Ureter (tissue), 1 donor: ENCODE results near the gene SUSD6. TPM values are rescaled to one million over a fixed set of nuclear protein-coding genes. Genes with fewer than 3 reads are reported as not detected.

Experiments used
- DNase-seq: peaks from one replicate; pipeline ENCODE4 v3.0.0-alpha.2; 2020; ENCODE audit warnings: low spot score
- total RNA-seq: library from RNA; stranded (reverse); gene quantifications from one replicate; pipeline ENCODE4 v1.2.4, GENCODE V29; 2023
- donor health status: DM: yes; HTN: yes; CAD: no.

SUSD6 gene, protein sequence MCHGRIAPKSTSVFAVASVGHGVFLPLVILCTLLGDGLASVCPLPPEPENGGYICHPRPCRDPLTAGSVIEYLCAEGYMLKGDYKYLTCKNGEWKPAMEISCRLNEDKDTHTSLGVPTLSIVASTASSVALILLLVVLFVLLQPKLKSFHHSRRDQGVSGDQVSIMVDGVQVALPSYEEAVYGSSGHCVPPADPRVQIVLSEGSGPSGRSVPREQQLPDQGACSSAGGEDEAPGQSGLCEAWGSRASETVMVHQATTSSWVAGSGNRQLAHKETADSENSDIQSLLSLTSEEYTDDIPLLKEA
- total RNA-seq, result 41.6 TPM

DNA sequence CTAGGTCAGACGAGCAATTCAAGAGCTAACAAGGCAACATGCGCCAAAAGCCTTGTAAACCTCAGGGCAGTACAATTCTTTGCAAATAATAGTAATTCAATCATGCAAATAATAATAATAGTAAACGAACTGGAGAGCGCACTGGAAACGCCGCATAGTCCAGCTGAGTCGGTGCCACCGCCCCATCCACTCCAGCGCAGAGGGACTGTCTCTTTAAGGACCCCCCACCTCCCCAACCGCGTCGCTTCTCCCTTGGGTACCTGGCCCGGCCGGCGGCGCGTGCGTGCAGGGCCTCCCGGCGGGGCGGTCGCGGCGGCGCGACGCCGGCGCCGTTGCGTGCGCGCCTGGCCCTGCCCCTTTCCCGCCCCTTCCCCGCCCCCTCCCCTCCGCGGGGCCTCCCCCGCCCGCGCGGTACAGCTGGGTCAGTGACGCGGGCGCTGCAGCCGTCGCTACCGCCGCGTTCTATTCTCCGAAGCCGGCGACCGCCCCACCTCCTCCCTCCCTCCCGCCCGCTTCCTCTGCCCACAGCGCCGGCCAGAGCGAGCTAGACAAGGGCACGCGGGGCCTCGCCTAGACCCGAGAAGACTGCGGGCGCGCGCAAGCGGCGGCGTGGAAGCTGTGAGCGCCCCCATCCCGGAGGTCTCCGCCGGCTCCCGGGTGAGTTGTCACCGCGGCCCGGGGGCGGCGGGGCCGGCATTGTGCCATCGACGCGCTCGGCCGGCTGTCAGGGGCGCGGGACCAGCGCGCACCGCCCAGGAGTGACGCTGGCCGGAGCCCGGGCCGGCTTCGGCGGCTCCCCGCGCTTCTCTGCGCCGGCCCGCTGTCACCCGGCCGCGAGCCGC, at the start of gene SUSD6:
Gene SUSD6 (plus strand): TSS at position 425 of the 842 bp plus-strand sequence. CDS start 46,997 bp downstream, outside the sequence.
- DNase-seq, result peak; percentile 90

DNA sequence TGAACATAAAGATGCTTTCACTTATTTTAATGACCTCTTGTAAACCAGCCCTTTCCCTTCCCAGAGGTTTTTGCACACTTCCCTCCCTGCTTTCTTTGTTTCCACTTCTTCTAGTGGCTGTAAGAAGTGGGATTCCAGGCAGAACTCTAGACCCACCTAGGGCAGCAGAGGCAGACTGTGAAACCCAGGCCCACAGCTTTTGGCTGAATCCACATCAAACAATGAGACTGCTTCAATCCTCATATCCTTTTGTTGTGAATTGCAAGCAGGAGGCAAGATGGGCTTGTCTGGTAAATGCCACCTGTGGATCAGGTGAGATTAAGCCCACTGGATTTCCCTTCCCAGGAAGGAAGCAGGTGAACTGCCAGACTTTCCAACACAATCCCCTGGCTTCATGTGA, 49.5 kb upstream of the SUSD6 start:
- DNase-seq, result no peak

DNA sequence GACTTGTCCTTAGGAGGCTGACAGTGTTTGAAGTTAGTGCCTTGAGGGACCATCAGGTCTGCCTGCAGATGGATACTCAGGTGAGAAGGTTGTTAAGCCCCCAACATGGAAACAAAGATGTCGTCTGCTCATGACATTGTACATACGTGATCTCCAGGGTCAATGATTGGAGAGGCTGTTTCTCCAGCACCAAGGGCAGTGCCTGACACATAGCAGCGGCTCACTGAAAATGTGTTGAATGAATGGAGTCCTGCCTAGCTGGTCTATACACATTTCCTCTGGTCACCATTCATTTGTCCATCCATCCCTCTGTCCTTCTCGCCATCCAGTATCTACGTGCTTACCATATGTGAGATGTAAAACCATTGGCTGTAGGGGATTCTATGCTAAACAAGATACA, 43.8 kb upstream of the SUSD6 start:
- DNase-seq, result no peak

DNA sequence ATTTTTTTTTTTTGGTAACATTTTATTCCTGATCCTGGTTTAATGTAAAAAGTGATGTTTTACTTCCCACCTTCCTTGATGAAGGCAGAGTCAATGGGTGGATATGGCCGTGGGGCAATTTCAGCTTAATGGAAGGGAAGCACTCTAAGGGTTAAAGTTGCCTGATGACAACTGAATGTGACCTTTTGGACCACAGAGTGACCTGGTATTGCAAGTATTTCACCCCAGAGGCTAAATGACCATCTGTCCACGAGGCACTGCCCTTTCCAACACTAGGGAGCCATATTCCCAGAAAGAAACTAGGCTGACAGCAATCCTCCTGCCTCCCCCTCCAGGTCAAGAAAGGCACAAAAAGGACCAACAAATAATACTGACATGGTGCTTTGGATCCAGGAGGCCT, 41.5 kb upstream of the SUSD6 start:
- no peak for DNase-seq

DNA sequence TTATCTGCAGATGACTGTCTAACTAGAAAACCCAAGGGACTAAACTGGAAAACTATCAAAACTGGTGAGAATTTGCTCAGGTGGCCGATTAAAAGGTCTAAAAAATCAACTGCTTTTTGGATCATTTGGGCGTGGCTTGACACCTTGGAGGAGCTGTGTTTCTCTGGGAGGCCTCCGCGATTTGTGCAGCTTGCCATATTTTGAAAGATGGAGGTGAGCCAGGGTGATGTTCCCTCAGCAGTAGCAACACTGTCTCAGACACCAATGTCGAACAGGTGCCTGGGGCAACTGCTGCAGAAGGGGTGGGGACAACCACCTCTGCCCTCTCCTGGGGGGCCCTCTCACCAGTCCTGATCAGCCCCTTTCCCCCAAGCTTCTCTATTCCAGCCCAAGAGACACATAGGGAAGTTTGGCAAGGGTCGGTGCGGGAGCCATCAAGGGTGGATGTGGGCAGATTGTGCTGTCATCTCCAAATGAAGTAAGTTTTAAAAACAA, 40.5 kb upstream of the SUSD6 start:
- DNase-seq, result no peak

DNA sequence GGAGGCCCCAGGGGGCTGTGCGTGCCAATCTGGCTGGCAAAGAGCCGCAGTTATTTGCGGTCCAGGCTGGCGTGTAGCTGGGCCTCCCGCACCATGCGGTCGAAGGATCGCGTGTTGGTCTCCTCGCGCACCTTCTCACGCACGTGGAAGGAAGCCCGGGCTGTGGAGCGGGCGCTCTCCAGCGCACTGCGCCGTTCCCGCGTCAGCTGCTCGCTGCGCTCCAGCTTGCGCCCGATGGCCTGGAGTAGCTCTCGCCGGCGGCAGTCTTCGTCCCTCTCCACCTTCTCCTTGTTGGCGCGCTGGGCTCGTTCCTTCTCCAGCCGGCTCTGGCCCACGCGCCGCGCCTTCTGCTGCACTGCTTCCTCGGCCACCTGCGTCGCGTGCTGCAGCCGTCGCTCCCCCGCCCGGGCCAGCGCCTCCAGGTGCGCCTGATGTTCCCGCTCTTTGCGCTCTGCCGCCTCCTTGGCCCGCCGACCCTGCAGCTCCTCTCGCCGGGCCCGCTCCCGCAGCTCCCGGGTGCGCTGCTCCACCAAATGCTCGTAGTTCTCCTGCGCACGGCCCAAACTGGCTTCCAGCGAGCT, 39.9 kb upstream of the SUSD6 start:
- no peak for DNase-seq

DNA sequence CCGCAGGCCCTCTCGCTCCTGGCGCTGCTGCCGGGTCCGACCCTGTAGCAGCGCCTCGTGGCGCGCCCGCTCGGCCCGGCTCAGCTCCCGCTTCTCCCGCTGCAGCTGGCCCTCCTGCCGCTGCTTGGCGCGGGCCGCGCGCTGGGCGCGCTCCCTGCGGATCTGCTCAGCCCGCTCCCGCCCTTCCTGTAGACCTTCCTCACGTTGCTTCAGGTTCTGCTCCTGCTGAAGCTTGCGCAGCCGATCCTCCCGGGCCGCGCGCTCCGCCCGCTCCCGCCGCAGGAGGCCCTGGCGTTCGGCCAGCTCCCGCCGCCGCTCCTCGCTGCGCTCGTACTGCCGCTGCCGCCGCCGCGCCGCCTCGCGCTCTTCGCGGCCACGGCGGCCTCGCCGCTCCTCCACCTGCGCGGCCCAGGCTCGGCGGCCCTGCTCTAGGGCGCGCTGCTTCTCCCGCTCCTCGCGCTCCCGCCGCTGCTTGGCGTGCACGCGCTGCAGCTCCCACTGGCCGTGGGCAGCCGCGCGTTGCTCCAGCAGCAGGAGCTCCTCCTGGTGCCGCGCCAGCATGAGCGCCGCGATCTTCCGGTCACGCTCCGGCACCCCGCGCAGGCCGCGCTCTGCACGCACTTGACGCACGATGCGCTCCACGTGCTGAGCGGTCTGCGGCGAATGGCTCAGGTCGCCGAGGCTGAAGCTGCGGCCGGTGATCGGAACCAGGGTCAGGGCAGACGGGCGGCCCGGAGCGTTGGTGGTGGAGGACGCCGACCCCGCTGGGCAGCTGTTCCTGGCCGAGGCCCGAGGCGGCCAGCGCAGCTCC, 39.2 kb upstream of the SUSD6 start:
- DNase-seq, result no peak

DNA sequence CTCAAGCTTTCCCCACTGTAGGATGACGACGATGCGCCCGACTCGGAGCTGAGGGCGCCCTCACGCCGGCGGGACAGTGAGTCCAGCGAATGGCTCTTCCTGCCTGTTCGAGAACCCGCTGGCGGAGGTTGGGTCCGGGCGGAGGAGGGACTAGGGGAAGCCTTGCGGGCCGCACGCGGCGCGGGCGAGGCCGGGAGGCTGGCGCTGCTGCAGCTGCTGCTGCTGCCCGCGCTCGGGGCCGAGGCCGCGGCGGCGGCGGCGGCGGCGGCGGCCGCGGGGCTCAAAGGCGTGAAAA, 38.6 kb upstream of the SUSD6 start:
- DNase-seq, result no peak

DNA sequence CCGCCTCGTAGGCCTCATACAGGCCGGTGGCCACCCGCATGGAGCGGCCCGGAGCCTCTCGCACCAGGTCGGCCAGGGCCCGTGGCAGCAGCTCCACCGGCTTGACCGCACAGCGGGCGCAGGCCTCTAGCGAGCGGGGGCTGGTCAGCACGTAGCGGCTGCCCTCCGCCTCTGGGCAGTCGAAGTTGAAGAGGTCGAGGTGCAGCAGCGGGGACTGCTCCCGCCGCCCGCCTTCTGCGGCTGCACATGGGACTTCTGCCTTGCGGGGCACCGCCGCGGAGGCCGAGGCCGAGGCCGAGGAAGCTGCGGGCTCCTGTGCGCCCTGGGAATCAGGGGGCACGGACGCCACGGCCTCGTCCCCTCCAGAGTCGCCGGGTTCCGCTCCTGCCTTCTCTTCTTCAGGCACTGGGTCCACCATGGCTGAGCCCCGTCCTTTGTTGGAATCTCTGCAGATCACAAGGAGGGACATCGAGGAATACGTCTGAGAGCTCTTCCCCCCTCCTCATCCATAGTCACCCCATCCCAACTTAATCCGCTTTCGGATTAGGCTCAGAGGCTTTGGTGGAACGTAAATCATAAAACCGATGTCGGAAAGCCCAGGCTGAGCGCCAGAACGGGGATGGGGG, 38.1 kb upstream of the SUSD6 start:
- no peak for DNase-seq

DNA sequence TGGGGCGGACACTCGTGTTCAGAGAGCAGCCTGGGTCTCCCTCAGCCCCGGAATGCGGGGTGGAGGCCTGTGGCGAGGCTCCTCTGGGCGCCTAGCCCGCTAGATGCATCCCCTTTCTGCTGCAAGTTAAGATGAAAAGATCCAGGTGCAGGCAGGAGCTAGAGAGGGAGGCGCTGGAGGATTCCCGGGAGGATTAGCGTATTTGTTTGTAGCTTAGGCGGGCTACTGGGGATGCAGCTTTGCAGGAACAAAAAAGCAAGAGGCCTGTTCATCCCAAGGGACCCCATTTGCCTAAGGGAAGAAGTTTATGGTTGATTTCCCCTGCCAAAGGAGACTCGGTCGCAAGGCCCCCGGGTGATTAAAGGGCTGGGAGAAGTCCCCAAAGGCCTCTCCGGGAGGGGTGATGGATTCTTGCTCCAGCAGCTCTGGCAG, 37.5 kb upstream of the SUSD6 start:
- DNase-seq, result no peak

DNA sequence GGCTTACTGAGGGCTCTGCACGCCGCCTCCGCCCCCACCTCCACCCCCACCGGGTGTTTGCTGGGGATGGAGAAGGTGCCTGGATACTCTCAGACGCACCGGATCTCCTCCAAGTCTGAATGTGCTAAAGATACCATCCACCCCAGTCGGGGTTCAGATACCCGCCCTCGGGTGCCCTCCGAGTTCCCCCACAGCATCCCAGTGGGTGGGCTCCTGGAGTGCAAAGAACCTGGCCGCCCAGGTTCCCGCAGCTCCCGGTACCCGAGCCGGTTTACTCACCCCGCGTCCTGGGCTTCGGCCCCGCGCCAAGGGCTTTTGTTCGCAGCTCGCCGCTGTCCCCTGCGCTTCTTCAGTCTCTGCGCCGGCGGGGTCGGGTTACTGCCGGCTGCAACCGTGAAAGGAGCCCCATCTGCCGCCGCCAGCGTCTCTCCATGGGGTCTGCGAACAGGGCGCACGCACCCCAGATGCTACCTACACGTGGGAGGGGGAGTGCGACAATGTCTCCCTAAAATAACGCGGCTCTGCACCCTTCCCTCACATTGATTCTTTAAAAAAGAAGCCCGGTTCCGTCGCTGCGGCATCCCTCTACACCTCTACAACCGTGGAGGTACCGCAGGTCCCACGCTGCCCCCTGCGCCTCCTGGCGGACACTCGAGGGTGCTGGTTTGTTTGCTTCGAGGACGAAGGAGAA, 37.0 kb upstream of the SUSD6 start, which contains the start of gene CCDC177:
Gene CCDC177 (minus strand): TSS at position 609 of the 691 bp plus-strand sequence. CDS start 1,249 bp downstream, outside the sequence.
- peak; percentile 67 for DNase-seq

DNA sequence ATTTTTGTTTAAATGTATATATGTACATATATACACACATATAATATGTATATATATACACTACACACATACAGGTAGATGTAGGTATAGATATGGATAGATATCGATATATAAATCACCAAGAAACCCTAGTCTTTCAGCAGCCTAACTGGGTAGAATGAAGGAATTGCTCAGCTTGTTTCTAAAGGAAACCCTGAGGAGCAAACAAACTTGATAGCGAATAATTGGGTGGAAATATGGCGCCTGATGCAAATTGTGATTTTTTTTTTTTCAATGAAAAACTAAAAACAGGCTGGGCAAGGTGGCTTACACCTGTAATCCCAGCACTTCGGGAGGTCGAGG, 36.5 kb upstream of the SUSD6 start:
- no peak for DNase-seq

DNA sequence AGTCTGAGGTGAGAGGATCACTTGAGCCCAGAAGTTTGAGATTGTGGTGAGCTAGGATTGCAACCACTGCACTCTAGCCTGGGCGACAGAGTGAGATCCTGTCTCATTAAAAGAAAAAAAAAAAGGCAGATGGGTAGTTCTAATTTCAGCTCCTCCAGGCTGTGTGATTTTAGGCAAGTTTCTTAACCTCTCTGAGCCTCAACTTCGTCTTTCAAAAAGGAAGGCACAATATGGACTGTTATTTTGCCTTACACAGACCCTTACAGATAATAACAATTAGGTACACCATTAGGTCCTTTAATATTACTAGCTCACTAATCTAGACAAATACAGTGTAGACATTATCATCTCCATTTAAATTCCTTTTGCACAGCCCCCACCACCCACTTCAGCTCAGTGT, 31.9 kb upstream of the SUSD6 start:
- no peak for DNase-seq

DNA sequence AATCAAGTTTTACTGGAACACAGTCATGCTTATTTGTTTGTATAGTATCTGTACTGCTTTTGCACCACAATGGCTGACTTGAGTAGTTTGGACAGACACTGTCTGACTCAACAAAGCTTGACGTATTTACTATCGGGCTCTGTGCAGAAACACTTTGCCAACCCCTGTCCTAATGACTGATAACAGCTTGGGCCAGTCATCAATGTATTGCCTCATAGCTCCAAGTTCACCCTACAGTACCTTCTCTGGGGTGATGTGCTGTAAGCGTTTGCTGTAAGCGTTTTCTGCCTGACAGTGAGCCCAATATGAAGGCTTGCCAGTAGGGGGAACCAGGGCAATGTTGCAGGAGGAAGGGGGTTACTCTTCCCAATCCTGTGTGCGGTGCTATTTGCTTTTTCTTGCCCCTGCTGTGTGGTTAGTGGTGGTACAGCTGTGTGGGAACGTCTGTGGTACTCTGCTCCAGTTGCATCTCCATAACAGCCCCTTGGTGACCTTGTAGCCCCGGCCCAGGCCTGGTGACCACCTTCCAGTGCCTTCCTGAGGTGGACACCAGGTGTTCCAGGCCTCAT, 31.3 kb upstream of the SUSD6 start:
- DNase-seq, result no peak

DNA sequence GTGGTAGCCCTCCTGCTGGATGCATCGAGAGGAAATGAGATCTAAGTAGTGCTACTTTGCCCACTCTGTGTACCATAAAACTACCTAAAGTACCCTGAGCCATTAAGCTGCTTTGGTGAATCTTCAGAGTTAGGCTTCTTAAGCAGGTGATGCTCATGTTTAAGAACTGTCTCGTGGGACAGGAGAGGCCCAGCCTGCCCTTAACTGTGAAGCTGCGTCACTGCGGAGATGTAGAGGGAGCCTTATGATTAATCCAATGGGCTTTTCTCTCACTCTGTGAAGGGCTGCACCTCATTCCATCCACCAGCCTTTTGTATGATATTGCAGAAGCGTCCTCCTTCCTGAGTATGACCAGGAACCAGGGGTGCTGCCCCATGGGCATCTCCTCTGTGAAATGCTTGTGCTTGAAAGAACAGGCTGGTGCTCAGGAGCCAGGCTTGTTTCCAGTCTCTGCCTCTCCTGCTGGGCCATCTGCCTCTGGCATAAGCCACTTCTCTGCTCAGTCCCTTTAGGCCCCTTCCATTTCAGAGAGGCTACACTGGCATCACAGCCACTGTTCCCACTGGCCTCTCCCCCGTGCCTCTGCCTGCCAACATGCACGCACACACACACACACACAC, 30.0 kb upstream of the SUSD6 start:
- DNase-seq, result no peak

DNA sequence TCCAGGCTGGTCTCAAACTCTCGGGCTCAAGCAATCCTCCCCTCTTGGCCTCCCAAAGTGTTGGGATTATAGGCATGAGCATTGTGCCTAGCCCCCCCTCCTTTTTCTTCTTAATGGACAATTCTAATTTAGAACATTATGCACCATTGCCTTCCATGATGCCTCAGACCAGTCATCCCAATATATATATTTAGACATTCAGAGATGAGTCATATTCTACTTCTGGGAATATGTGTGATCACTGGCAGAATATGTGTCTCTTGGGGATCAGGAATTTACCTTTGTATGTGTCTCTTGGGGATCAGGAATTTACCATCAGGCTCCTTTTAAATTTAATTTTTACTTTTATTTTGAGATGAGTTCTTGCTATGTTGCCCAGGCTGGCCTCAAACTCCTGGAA, 29.2 kb upstream of the SUSD6 start:
- no peak for DNase-seq

DNA sequence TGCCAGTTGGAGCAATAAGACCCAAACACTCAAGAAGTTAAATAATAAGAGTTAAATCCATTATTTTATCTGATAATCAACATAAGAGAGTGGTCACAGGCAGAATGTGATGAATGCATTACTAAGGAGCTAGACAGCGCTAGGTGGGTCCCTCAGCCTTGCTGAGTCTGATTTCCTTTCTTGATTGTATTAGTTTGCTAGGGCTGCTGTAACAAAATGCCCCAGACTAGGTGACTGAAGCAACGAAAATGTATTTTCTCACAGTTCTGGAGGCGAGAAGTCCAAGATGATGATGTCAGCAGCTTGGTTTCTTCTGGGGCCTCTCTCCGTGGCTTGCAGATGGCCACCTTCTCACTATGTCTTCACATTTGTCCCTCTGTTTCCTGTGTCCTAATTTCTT, 28.6 kb upstream of the SUSD6 start:
- DNase-seq, result no peak

DNA sequence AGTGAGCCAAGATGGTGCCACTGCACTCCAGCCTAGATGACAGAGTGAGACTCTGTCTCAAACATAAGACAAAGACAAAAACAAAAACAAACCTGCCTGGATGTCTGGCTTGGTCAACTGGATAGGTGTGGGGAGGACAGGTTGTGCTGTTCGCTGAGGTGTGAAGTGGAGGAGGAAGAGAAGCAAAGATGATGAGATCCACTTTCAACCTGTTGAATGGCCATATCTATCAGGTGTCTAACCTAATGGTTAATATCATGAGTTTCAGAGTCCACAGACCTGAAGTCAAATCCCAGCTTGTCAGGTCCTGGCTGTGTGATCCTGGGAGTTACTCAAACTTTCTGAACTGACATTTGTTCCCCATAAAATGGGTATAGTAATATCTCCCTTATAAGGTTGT, 27.0 kb upstream of the SUSD6 start:
- no peak for DNase-seq

DNA sequence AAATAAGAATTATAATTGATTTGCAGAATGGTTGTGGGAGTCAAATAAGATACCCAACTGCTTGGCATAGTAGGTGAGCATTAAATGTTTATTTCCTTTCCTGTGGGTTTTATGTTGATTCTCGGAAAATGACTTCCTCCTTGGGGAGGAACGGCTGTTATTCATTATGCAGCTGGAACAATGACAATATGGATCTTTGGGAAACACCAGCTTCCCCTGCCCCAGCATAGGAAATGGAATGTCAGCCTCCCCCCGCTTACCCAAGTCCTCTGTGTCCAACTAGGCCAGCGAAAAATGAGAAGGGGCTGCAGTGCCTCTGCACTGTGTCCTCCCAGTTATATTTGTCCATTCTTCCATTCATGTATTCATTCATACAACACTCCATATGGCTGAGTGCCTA, 25.0 kb upstream of the SUSD6 start:
- DNase-seq, result no peak

DNA sequence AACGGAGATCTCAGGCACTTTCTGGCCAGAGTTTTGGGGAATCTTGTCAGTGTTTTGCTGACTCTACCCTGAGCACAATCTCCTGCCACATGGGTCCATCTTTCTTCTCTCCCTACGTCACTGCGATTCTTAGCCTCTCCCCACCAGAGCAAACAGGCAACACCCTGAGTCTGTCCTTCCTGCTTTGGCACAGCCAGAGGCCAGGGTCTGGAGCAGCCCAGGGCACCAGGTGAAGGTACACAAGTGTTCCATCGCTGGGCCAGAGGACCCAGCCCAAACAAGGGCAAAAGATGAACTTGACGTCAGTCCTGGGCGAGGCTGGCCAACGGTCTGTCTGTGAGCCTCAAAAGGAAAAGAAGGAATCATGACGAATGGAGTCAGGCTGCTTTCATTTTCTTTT, 24.0 kb upstream of the SUSD6 start:
- DNase-seq, result no peak
